22Rv1 (cell line): ENCODE data around the gene TNNI3K.

Experiments used
- ZFX ChIP-seq: fragments of 450-650 bp; IDR thresholded peaks from 2 replicates; pipeline ENCODE4 v1.6.1; 2017; ENCODE audit warnings: antibody characterized with exemption, borderline replicate concordance
- TF ChIP-seq, protein P1 (sequence below): fragments of 450-650 bp; IDR thresholded peaks from 2 replicates; pipeline ENCODE4 v1.5.1; 2017; ENCODE audit warnings: mild to moderate bottlenecking

DNA sequence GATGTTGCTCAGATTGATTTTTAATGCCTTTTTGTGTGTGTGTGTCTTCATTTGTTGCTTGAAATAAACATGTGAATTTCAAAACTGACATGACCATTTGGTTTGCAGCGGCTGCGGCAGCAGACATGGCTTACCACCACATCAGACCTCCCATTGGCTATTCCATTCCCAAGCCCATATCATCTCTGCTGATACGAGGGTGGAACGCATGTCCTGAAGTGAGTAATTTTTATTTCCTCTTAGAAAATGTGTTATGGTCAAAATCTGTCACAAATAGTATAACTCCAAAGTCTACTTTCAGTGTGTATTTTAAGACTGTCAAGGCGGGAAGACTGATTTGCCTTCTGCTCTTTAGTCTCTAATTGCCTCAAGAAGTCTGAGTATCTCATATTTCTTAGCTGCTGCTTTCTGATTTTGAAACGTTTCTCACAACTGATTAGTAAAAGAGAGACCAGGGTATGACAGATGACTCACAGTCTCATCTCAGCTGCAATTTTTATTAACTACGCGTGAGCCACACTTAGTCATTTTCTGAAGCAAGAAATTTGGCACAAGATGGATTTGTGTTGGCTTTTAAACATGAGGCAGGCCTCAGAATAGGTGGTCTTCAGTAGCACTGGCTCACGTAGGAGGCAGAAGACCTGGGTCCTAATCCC, 228.3 kb downstream of the TNNI3K start:
- TF ChIP-seq, protein P1, sequence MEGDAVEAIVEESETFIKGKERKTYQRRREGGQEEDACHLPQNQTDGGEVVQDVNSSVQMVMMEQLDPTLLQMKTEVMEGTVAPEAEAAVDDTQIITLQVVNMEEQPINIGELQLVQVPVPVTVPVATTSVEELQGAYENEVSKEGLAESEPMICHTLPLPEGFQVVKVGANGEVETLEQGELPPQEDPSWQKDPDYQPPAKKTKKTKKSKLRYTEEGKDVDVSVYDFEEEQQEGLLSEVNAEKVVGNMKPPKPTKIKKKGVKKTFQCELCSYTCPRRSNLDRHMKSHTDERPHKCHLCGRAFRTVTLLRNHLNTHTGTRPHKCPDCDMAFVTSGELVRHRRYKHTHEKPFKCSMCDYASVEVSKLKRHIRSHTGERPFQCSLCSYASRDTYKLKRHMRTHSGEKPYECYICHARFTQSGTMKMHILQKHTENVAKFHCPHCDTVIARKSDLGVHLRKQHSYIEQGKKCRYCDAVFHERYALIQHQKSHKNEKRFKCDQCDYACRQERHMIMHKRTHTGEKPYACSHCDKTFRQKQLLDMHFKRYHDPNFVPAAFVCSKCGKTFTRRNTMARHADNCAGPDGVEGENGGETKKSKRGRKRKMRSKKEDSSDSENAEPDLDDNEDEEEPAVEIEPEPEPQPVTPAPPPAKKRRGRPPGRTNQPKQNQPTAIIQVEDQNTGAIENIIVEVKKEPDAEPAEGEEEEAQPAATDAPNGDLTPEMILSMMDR: no peak
- no peak for TF ChIP-seq ZFX
